Measurements from ENCODE around the gene CSMD2. TPM values are rescaled to one million over a fixed set of nuclear protein-coding genes. Genes with fewer than 3 reads are reported as not detected.

CSMD2 gene
- total RNA-seq, 1 donor from 2014 or later = 0.75 TPM

DNA sequence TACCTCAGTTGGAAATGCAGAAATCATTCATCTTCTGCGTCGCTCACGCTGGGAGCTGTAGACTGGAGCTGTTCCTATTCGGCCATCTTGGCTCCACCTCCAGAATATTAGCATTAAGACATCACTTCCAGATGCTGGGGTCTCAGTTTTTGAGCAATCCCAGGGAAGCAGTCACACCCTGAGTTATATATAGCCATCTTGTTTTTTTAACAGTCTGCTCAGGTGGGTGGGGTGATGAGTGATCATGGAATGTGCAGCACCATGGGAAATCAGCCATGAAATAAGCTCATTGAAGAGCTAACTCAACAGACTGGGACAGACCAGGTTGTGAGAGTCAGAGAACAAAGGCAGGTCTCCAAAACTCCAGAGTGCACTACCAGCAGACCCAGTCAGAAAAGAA is 328.1 kb downstream of the CSMD2 start:
- Histone ChIP-seq H3K27me3 (ENCODE audit: control insufficient read depth, insufficient read depth, low read length) (no peaks in the 10 kb centered on the region), H3K4me3 (ENCODE audit: low read depth, low read length) (no peak overlapping the region), H3K36me3 (ENCODE audit: control insufficient read depth, insufficient read depth, low read length) (no peaks in the 10 kb centered on the region)
- TF ChIP-seq, protein P1, sequence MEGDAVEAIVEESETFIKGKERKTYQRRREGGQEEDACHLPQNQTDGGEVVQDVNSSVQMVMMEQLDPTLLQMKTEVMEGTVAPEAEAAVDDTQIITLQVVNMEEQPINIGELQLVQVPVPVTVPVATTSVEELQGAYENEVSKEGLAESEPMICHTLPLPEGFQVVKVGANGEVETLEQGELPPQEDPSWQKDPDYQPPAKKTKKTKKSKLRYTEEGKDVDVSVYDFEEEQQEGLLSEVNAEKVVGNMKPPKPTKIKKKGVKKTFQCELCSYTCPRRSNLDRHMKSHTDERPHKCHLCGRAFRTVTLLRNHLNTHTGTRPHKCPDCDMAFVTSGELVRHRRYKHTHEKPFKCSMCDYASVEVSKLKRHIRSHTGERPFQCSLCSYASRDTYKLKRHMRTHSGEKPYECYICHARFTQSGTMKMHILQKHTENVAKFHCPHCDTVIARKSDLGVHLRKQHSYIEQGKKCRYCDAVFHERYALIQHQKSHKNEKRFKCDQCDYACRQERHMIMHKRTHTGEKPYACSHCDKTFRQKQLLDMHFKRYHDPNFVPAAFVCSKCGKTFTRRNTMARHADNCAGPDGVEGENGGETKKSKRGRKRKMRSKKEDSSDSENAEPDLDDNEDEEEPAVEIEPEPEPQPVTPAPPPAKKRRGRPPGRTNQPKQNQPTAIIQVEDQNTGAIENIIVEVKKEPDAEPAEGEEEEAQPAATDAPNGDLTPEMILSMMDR (IDR thresholded peaks at IDR 0.05; ENCODE audit: insufficient read depth, low read length, poor library complexity, severe bottlenecking) = no peak
- DNase-seq (ENCODE audit: low read depth) = no peak

DNA sequence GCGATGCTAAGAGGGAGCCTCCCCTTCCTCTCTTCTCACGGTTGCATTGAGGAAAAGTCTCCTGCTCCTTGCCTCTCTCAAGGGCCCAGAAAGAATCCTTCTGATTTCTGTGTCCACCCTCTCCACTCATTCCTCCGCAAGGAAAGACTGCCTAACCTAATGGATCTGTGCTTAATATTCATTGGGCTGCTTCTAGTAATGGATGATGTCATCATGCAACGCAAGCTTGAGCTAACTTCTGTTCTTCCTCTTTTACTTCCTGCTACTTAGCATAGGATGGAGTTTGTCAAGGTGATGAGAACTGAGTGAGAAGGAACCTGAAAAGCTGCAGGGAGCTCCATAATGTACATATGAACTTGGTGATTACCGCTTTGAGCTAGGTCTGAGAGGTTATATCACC is 336.4 kb downstream of the CSMD2 start:
- Histone ChIP-seq H3K4me3 (ENCODE audit: low read depth, low read length) (no peak overlapping the region), H3K36me3 (ENCODE audit: control insufficient read depth, insufficient read depth, low read length) (no peaks in the 10 kb centered on the region), H3K27me3 (ENCODE audit: control insufficient read depth, insufficient read depth, low read length) (no peaks in the 10 kb centered on the region)
- no peak for DNase-seq (ENCODE audit: low read depth)
- TF ChIP-seq, protein P1 (IDR thresholded peaks at IDR 0.05; ENCODE audit: insufficient read depth, low read length, poor library complexity, severe bottlenecking) = no peak

DNA sequence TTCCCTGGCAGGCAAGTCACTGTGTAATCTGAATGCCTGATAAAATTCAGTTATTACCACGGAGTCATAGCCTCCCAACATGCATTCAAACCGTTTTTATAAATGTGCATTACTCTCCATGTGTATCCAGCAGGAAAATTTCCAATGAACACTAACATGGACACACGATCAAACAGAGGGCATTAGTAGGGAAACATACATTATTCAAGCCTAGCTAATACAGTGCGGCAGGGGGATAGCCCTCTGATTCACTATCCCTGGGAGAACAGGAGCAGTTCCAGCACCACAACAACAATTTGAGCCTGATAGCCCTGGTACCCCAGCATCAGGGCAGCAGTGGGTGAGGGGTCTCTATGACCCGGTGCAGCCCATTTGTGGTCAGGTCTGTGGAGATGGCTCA is 337.0 kb downstream of the CSMD2 start:
- TF ChIP-seq, protein P1 (IDR thresholded peaks at IDR 0.05; ENCODE audit: insufficient read depth, low read length, poor library complexity, severe bottlenecking) = no peak
- Histone ChIP-seq H3K4me3 (ENCODE audit: low read depth, low read length) (no peak overlapping the region), H3K36me3 (ENCODE audit: control insufficient read depth, insufficient read depth, low read length) (no peaks in the 10 kb centered on the region), H3K27me3 (ENCODE audit: control insufficient read depth, insufficient read depth, low read length) (no peaks in the 10 kb centered on the region)
- no peak for DNase-seq (ENCODE audit: low read depth)

DNA sequence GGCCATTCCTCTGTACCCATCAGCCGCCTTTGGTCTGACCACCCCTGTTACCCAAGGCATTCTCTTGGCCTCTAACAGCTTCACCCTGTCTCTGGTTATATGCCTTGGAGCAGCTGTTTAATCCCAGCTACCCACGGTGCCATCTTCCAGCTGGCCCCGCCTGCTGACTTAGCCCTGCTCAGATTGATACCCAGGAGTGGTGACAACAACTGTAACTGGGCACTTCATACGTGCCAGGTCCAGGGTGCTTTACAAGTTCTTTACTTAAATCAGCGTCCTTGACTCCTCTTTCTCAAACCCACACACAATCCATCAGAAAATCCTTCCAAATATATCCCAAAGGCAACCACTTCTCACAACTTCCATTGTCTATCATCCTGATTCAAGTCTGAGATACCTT is 338.3 kb downstream of the CSMD2 start:
- H3K4me3 ChIP-seq (ENCODE audit: low read depth, low read length) = no peak overlapping the region
- no peaks in the 10 kb centered on the region for H3K27me3 ChIP-seq (ENCODE audit: control insufficient read depth, insufficient read depth, low read length)
- H3K36me3 ChIP-seq (ENCODE audit: control insufficient read depth, insufficient read depth, low read length) = no peaks in the 10 kb centered on the region
- no peak for DNase-seq (ENCODE audit: low read depth)
- TF ChIP-seq, protein P1 (IDR thresholded peaks at IDR 0.05; ENCODE audit: insufficient read depth, low read length, poor library complexity, severe bottlenecking) = no peak

DNA sequence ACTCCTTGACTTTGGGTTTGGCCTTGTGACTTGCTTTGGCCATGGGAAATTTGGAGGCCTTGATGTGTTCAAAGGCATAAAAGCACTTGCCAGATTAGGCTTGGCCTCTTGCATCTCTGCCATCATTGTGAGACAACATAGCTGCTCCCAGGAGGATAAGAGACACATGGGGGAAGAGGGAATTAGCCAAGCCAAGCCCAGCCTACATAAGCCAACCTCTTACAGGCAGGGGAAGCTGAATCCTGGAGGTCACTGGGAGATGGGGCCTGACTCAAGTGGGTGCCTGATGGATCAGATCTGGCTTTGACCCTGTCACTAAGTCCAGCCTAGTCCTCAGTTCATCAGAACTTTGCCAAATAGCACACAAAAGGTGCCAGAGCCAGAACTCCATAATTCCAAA is 338.7 kb downstream of the CSMD2 start:
- Histone ChIP-seq H3K27me3 (ENCODE audit: control insufficient read depth, insufficient read depth, low read length) (no peaks in the 10 kb centered on the region), H3K4me3 (ENCODE audit: low read depth, low read length) (no peak overlapping the region), H3K36me3 (ENCODE audit: control insufficient read depth, insufficient read depth, low read length) (no peaks in the 10 kb centered on the region)
- TF ChIP-seq, protein P1 (IDR thresholded peaks at IDR 0.05; ENCODE audit: insufficient read depth, low read length, poor library complexity, severe bottlenecking) = no peak
- DNase-seq (ENCODE audit: low read depth) = no peak

DNA sequence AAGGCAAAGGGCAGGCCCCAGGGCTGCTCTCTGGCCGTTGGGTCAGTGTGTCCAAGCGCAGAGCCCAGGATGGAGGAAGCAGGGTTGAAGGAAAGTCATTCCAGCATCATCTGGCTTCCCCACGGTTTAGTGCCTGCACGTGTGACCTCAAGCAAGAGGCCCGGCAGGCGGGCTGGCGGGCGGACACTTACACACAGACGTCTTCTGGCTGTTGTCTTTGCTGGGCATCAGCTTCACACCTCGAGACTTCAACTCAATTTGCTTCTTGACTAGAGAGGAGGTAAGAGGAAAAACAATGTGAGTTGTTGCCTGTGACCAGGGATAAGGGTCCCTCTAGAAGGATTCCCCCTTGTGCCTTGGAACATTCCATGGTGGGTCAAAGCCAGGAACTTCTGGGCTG is 339.5 kb downstream of the CSMD2 start:
- TF ChIP-seq, protein P1 (IDR thresholded peaks at IDR 0.05; ENCODE audit: insufficient read depth, low read length, poor library complexity, severe bottlenecking) = no peak
- no peaks in the 10 kb centered on the region for H3K27me3 ChIP-seq (ENCODE audit: control insufficient read depth, insufficient read depth, low read length)
- H3K36me3 ChIP-seq (ENCODE audit: control insufficient read depth, insufficient read depth, low read length) = no peaks in the 10 kb centered on the region
- H3K4me3 ChIP-seq (ENCODE audit: low read depth, low read length) = no peak overlapping the region
- DNase-seq (ENCODE audit: low read depth) = no peak
